HG03196 (cell line): Measurements from ENCODE around the gene WDFY4.

Experiments
- ATAC-seq: cut with Tn5 transposase; IDR thresholded peaks from one replicate; pipeline ENCODE4 v1.9.1; 2021; ENCODE audit not compliant: unreplicated experiment

WDFY4 gene

DNA sequence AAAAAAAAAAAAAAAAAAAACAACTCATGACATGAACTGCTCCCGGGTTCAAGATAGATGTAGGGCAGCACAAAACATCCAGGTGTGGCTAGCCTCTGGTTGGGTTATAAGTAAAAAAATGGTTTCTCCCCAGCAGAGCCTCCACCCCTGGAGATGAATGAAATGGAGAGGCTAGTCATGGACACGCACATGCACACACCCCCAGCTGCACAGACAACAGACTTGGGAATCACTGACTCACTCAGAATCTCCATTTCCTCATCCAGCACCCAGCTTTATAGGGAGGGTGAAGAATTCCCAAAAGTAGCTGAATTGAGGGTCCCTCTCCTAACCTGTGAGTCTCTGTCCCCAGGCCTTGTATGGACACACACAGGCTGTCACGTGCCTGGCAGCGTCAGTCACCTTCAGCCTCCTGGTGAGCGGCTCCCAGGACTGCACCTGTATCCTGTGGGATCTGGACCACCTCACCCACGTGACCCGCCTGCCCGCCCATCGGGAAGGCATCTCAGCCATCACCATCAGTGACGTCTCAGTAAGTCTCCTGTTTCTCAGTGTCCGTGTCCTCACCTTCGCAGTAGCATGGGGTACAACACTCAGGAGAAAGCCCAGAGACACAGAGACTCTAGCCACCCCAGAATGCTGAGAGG is 290.0 kb downstream of the WDFY4 start:
- ATAC-seq: no peak

DNA sequence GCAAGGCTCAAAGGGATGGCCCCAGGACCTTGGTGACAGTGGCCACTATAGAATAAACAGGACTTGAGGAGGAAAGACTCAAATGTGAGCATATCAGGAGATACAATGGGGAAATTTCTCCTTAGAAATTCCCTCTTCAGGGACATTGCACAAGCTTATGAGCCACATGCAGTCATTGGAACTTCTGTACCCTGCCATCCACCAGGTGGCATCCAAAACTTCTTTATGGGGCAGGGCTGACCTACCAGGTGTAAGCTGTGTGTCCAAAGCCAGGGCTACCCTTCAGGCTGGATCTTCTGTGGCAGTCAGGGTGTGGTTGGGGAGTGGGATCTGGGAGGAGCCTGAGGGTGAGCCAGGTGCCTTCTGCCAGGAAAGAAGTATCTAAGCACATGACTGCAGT is 291.5 kb downstream of the WDFY4 start:
- ATAC-seq: no peak

GRCh38 chr10:48978318-48978717 is 293.6 kb downstream of the WDFY4 start:
- no peak for ATAC-seq

- ATAC-seq: no peak
These were observed 296.7 kb downstream of the WDFY4 start for GRCh38 chr10:48981310-48981907.

- ATAC-seq: no peak
These were observed 297.9 kb downstream of the WDFY4 start for GRCh38 chr10:48982584-48982983.

GRCh38 chr10:48983648-48984351 is 299.1 kb downstream of the WDFY4 start:
- no peak for ATAC-seq

GRCh38 chr10:48985621-48986158 is 301.0 kb downstream of the WDFY4 start:
- ATAC-seq: no peak

DNA sequence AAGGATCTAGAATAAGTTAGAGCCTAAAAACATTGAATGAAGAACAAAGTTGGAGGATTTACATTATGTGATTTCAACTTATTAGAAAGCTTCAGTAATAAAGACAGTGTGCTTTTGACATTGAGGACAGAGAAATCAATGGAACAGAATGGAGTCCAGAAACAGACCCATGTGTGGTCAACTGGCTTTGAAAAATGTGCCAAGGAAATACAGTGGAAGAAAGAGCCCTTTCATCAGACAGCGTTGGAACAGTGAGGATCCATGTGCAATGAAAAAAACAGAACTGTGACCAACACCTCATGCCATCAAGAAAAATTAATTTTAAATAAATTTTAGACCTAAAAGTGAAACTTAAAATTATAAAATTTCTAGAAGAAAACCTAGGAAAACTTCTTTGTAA is 305.6 kb downstream of the WDFY4 start:
- ATAC-seq: no peak

- ATAC-seq: no peak
These were observed 309.0 kb downstream of the WDFY4 start for GRCh38 chr10:48993627-48994026.

- no peak for ATAC-seq
These were observed 311.7 kb downstream of the WDFY4 start for GRCh38 chr10:48996329-48996728.

GRCh38 chr10:48999346-48999745 is 314.7 kb downstream of the WDFY4 start:
- no peak for ATAC-seq

DNA sequence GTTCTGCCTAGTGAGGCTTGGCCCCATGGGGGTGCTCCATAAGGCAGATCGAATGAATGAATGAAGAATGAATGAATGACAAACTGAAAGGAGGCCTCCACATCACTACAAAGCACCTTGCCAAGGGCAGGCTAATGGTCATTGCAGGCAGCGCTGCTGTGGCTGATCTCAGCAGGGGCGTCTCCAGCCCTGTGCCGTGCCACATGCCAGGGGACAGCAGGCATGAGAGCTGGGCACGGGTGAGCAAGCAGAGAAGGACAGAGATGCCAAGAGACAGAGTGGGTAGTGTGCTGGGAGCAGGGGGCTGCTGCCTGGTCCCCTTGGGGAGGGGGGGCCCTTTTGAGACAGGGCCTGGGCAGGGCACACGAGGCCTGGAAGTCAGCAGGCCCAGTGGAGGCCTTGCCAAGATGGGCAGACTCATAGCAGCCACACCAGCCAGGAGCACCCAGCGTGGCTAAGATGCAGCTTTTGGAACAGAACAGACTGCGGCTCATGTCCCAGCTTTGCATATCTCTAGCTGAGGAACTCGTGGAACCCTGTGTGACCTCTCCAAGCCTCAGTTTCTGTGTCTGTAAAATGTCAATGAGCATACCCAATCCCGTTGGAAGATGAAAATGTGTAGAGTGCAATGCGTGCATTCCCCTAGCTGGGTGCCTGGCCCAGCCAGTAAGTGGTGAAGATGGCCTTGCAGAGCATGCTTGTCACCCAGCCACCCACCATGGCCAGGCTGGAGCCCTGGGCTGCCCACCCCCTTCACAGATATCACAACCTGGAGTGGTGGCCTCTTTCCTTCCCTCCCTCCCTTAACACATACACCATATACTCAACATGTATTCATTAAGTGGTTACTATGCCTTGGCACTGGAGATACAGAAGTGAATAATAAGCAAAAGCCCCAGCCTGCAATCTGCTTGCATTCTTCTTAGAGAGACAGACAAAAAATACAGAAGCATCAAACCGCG is 316.0 kb downstream of the WDFY4 start:
- no peak for ATAC-seq

- ATAC-seq: no peak
These were observed 316.7 kb downstream of the WDFY4 start for GRCh38 chr10:49001402-49001801.

DNA sequence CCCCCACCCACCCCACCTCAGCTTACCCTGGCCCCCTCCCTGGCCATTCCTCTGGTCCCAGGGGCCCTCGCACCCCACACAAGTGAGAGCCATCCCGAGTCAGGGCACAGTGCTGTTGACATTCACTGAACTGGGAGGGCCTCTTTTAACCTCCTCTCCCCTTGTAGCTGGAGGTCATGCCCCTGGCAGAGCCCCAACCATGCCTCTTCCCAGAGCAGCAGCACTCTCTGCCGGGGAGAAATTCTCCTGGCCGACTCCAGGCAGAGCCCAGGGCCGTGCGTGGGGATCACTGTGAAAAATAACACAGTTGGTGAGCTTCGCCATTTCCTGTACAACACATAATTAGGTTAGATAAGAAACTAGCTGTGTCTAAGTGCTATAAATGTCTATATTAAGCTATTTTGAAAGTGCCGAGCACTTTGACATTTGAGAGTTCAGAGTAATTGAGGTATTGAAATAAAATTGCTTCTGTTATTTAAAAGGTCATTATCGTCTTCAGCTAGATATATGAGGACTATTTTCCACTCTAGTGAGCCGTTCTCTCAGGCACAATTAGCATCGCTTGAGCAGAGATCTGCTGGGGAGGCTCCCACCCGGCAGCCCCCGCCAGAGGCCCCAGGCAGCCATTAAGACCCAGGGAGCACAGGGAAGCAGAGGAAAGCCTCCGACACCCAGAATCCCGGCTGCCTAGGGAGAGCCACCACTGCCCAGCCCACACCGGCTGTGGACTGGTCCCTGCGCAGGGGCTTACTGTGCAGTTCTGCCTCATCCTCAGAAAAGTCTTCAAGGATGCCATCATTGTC is 317.4 kb downstream of the WDFY4 start:
- no peak for ATAC-seq

GRCh38 chr10:49005270-49005669 is 320.6 kb downstream of the WDFY4 start:
- no peak for ATAC-seq

DNA sequence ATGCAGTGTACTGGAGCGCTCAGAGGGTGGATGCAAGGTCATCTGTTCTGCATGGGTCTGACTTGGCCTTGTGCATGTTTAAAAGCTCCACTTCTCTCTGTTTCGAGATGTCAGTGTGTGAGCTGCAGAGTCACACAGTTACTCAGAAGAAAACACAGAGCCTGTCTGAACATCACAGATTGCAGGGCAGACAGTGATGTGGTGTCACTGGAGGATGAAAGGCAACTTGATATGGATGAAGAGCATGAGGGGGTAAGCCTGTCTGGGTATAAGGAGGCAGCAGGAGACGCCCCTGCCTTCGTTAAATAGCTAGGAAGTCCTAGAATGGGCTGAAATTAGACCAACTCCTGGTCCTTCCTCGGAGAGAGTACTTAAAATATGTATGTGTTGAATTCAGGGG is 322.5 kb downstream of the WDFY4 start:
- ATAC-seq: no peak

- ATAC-seq: no peak
These were observed 323.4 kb downstream of the WDFY4 start for GRCh38 chr10:49008091-49008490.

DNA sequence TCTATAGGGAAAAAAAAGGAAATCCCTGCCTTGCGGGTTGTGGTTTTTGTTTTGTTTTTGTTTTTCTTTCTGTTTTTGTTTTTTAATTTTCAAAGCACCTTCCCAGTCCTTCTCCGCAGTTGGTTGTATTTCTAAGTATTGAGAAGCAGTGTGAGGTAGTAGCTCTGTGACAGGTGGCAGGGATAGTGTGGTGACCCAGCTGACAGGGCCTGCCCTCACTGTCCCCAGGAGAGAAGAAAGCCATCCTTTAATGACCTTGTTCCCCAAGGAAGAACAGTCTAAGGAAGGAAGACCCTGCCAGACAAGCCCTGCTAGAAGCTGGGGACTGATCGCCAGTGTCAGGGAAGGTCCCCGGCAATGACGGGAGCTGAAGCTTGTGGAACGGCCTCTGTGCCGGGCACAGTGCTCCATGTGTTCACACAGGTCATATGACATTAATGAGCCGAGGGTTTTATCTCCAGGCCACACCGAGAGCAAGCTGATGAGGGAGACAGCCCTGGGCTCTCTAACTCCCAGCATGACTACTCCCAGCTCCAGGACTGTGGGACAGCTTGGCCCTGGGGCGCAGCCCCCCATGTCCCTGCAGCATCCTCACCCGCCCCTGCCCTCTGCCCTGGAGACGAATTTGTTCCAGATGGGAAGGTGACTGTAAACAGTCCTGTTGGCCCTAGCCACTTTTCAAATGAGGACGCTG is 324.0 kb downstream of the WDFY4 start:
- ATAC-seq: no peak

- no peak for ATAC-seq
These were observed 324.7 kb downstream of the WDFY4 start for GRCh38 chr10:49009199-49009979.
